ENCODE measurements around the gene DTX4. TPM values are rescaled to one million over a fixed set of nuclear protein-coding genes. Genes with fewer than 3 reads are reported as not detected.

The DTX4 gene
- total and polyA plus RNA-seq, 2 experiments from 2014 or later, result 15.4 to 27.5 TPM

DNA sequence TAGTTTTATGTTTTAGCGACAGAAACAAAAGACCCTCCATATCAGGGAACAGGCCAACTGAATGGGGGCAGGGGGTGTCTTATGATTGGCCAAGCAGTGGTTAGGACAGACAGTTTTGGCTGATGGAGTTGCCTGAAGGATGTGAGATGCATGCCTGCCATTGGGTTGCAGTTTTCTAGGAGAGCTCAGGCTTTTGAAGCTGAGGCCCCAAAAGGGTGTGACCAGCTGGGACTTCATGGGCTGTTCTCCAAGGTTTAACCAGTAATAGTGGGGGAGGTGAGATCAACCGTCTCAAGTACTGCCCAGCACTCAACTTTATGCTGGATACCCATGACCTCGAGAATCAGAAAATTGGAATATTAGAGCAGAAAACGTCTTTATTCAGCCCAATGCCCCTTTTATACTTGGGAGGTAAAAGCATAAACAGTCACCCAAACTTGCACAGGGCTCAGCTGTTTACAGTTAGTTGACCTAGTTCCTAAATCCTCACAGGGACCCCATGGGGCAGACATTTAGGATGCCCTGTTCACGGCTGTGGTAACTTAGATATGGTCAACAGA, 13.5 kb downstream of the DTX4 start:
- no peak overlapping the region for H3K4me3 ChIP-seq
- H3K9me3 ChIP-seq (ENCODE audit: low read depth), result no peaks in the 10 kb centered on the region
- H3K27me3 ChIP-seq, result no peaks in the 10 kb centered on the region
- H3K27ac ChIP-seq, result peak overlapping the region; percentile 91
- no peak overlapping the region for H2AFZ ChIP-seq
- no peaks in the 10 kb centered on the region for H3K9me2 ChIP-seq (replicated peaks; ENCODE audit: insufficient read depth)
- H3K79me2 ChIP-seq, result peaks cover 68% of the 10 kb centered on the region
- TF ChIP-seq EZH2phosphoT487 (IDR thresholded peaks at IDR 0.05; ENCODE audit: low read depth, severe bottlenecking, unreplicated experiment), result no peak
- TF ChIP-seq, protein P1, sequence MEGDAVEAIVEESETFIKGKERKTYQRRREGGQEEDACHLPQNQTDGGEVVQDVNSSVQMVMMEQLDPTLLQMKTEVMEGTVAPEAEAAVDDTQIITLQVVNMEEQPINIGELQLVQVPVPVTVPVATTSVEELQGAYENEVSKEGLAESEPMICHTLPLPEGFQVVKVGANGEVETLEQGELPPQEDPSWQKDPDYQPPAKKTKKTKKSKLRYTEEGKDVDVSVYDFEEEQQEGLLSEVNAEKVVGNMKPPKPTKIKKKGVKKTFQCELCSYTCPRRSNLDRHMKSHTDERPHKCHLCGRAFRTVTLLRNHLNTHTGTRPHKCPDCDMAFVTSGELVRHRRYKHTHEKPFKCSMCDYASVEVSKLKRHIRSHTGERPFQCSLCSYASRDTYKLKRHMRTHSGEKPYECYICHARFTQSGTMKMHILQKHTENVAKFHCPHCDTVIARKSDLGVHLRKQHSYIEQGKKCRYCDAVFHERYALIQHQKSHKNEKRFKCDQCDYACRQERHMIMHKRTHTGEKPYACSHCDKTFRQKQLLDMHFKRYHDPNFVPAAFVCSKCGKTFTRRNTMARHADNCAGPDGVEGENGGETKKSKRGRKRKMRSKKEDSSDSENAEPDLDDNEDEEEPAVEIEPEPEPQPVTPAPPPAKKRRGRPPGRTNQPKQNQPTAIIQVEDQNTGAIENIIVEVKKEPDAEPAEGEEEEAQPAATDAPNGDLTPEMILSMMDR (IDR thresholded peaks at IDR 0.05; ENCODE audit: poor library complexity), result no peak
- no peak for TF ChIP-seq EZH2 (IDR thresholded peaks at IDR 0.05; ENCODE audit: borderline replicate concordance)
- peak overlapping the region; percentile 61 for H3K4me2 ChIP-seq
- DNase-seq (ENCODE audit: low spot score), result peak; percentile 29
- no peaks in the 10 kb centered on the region for H3K36me3 ChIP-seq (replicated peaks; ENCODE audit: insufficient read depth, low read depth)
- H4K20me1 ChIP-seq (ENCODE audit: insufficient read depth, poor library complexity, severe bottlenecking), result peaks cover 4% of the 10 kb centered on the region
- peaks cover 41% of the 10 kb centered on the region for H3K4me1 ChIP-seq (ENCODE audit: insufficient read depth)
- 66% methylated on average over 5 of the region's 5 CpGs for WGBS (ENCODE audit: low lambda C conversion rate, missing lambda C conversion rate)

DNA sequence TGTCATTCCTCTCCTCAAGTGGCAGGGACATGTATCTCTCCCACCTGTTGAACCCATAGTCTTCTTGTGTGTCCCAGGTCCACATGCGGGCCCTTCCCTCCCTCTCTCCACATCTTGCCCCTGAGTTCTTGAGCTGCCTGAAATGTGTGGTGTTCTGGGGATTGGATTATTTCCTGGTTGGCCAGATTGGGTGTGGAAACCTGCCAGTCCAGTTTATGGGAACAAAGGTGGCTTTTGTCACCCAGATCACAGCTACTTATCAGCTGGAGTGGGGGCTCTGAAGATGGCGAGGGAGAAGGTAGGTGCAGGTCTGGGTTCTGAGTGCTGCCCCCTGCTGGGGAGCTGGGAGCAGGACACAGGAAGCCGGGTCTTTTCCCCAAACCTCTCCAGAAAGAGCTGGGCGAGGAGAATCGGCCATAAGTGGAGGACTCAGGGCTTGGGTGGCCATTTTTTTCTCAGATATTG, 14.2 kb downstream of the DTX4 start:
- DNase-seq (ENCODE audit: low spot score), result peak; percentile 85
- Histone ChIP-seq H3K4me1 (ENCODE audit: insufficient read depth) (peaks cover 41% of the 10 kb centered on the region), H3K9me3 (ENCODE audit: low read depth) (no peaks in the 10 kb centered on the region), H3K4me3 (no peak overlapping the region), H4K20me1 (ENCODE audit: insufficient read depth, poor library complexity, severe bottlenecking) (no peaks in the 10 kb centered on the region), H3K4me2 (peak overlapping the region; percentile 61), H2AFZ (no peak overlapping the region), H3K9me2 (replicated peaks; ENCODE audit: insufficient read depth) (no peaks in the 10 kb centered on the region), H3K79me2 (peaks cover 61% of the 10 kb centered on the region), H3K36me3 (replicated peaks; ENCODE audit: insufficient read depth, low read depth) (no peaks in the 10 kb centered on the region), H3K27me3 (no peaks in the 10 kb centered on the region), H3K27ac (peak overlapping the region; percentile 91)
- TF ChIP-seq, protein P1 (IDR thresholded peaks at IDR 0.05; ENCODE audit: poor library complexity), result peak; percentile 67
- no peak for TF ChIP-seq EZH2 (IDR thresholded peaks at IDR 0.05; ENCODE audit: borderline replicate concordance)
- 43% methylated on average over 5 of the region's 5 CpGs for WGBS (ENCODE audit: low lambda C conversion rate, missing lambda C conversion rate)

DNA sequence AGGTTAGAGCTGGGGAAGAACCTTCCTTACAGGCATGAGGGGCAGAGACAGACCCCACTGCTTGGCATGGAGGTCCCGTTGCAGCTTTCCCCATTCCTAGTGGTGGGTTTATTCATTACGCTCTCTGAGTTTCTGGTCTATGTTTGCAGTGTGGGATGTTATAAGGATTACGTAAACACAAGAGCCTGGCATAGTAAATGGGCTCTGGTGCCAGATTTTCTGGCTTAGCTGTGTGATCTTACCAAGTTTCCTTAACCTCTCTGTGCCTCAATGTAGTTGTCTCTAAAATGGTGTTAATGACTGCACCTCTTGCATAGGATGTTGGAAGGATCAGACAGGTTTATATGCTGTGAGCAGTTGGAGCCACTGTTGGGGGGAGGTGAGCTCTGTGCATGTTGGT, 15.1 kb downstream of the DTX4 start:
- no peak overlapping the region for H3K4me3 ChIP-seq
- H3K4me2 ChIP-seq, result peak overlapping the region; percentile 27
- no peak overlapping the region for H2AFZ ChIP-seq
- H3K36me3 ChIP-seq (replicated peaks; ENCODE audit: insufficient read depth, low read depth), result no peaks in the 10 kb centered on the region
- no peaks in the 10 kb centered on the region for H3K9me2 ChIP-seq (replicated peaks; ENCODE audit: insufficient read depth)
- no peak for DNase-seq (ENCODE audit: low spot score)
- no peaks in the 10 kb centered on the region for H3K27me3 ChIP-seq
- peaks cover 53% of the 10 kb centered on the region for H3K79me2 ChIP-seq
- TF ChIP-seq, protein P1 (IDR thresholded peaks at IDR 0.05; ENCODE audit: poor library complexity), result no peak
- TF ChIP-seq EZH2 (IDR thresholded peaks at IDR 0.05; ENCODE audit: borderline replicate concordance) (no peak), EZH2phosphoT487 (IDR thresholded peaks at IDR 0.05; ENCODE audit: low read depth, severe bottlenecking, unreplicated experiment) (no peak)
- peaks cover 41% of the 10 kb centered on the region for H3K4me1 ChIP-seq (ENCODE audit: insufficient read depth)
- no peaks in the 10 kb centered on the region for H3K9me3 ChIP-seq (ENCODE audit: low read depth)
- H3K27ac ChIP-seq, result peak overlapping the region; percentile 72
- H4K20me1 ChIP-seq (ENCODE audit: insufficient read depth, poor library complexity, severe bottlenecking), result no peaks in the 10 kb centered on the region
- 91% methylated on average over 3 of the region's 3 CpGs for WGBS (ENCODE audit: low lambda C conversion rate, missing lambda C conversion rate)
